ENCODE measurements around the gene GPC6.

Gene GPC6

GRCh38 chr13:94324767-94325540 is 1098.3 kb downstream of the GPC6 start:
- Histone ChIP-seq H3K27ac (ENCODE audit: low read depth, low read length) (peak overlapping the region; percentile 78), H3K4me2 (ENCODE audit: low read length) (no peak overlapping the region), H3K36me3 (ENCODE audit: control insufficient read depth in 1 of 2, insufficient read depth in 2 of 2, low read length in 2 of 2) (no peaks in the 10 kb centered on the region), H3K14ac (ENCODE audit: low read length) (peak overlapping the region; percentile 88), H2AK5ac (ENCODE audit: low read length) (no peak overlapping the region), H3K4ac (ENCODE audit: low read depth, low read length) (peak overlapping the region; percentile 57), H2BK120ac (ENCODE audit: insufficient read depth, low read length, poor library complexity) (peak overlapping the region; percentile 93), H2AFZ (ENCODE audit: insufficient read depth, low read length, poor library complexity) (no peak overlapping the region), H3K9ac (ENCODE audit: low read length) (no peak overlapping the region), H4K12ac (ENCODE audit: low read depth, low read length) (no peak overlapping the region), H3K27me3 (ENCODE audit: insufficient read depth, low read length) (no peaks in the 10 kb centered on the region), H3K4me3 (ENCODE audit: low read depth, low read length) (no peak overlapping the region), H3K79me2 (ENCODE audit: control insufficient read depth, insufficient read depth, low read length, poor library complexity) (peaks cover 3% of the 10 kb centered on the region), H4K8ac (ENCODE audit: low read depth, low read length) (peak overlapping the region; percentile 88), H2BK12ac (ENCODE audit: low read length) (peak overlapping the region; percentile 70), H3K79me1 (ENCODE audit: low read length) (peaks cover 29% of the 10 kb centered on the region), H4K91ac (ENCODE audit: low read depth, low read length) (peak overlapping the region; percentile 93), H3K18ac (ENCODE audit: low read length) (no peak overlapping the region), H3K23ac (ENCODE audit: low read length) (no peak overlapping the region), H3K9me3 (ENCODE audit: insufficient read depth, low read depth, low read length) (no peaks in the 10 kb centered on the region), H3K4me1 (ENCODE audit: control insufficient read depth in 1 of 2, insufficient read depth in 2 of 2, low read length in 2 of 2) (peaks cover 25 to 29% of the 10 kb centered on the region in 2 experiments), H2BK5ac (ENCODE audit: low read depth, low read length, poor library complexity) (peak overlapping the region; percentile 85)
- no peak for DNase-seq
- no CpG with 5 or more reads among the region's 14 CpGs for WGBS (ENCODE audit: extremely low coverage, insufficient coverage, insufficient read length)

- H3K79me1 ChIP-seq (ENCODE audit: low read length), result peaks cover 29% of the 10 kb centered on the region
- H3K27me3 ChIP-seq (ENCODE audit: insufficient read depth, low read length), result no peaks in the 10 kb centered on the region
- H2AK5ac ChIP-seq (ENCODE audit: low read length), result no peak overlapping the region
- no peak overlapping the region for H3K4ac ChIP-seq (ENCODE audit: low read depth, low read length)
- WGBS (ENCODE audit: extremely low coverage, insufficient coverage, insufficient read length), result no CpG with 5 or more reads among the region's 6 CpGs
- no peak overlapping the region for H4K8ac ChIP-seq (ENCODE audit: low read depth, low read length)
- peak overlapping the region; percentile 12 for H3K27ac ChIP-seq (ENCODE audit: low read depth, low read length)
- peak; percentile 12 to 28 for DNase-seq
- no peak overlapping the region for H2BK120ac ChIP-seq (ENCODE audit: insufficient read depth, low read length, poor library complexity)
- no peak overlapping the region for H4K12ac ChIP-seq (ENCODE audit: low read depth, low read length)
- H3K4me2 ChIP-seq (ENCODE audit: low read length), result no peak overlapping the region
- H3K4me1 ChIP-seq (ENCODE audit: control insufficient read depth in 1 of 2, insufficient read depth in 2 of 2, low read length in 2 of 2), result peaks cover 25 to 29% of the 10 kb centered on the region in 2 experiments
- no peak overlapping the region for H3K4me3 ChIP-seq (ENCODE audit: low read depth, low read length)
- H3K9me3 ChIP-seq (ENCODE audit: insufficient read depth, low read depth, low read length), result no peaks in the 10 kb centered on the region
- no peak overlapping the region for H3K9ac ChIP-seq (ENCODE audit: low read length)
- H3K36me3 ChIP-seq (ENCODE audit: control insufficient read depth in 1 of 2, insufficient read depth in 2 of 2, low read length in 2 of 2), result no peaks in the 10 kb centered on the region
- peak overlapping the region; percentile 10 for H4K91ac ChIP-seq (ENCODE audit: low read depth, low read length)
- no peak overlapping the region for H2BK12ac ChIP-seq (ENCODE audit: low read length)
- peaks cover 3% of the 10 kb centered on the region for H3K79me2 ChIP-seq (ENCODE audit: control insufficient read depth, insufficient read depth, low read length, poor library complexity)
- H2AFZ ChIP-seq (ENCODE audit: insufficient read depth, low read length, poor library complexity), result no peak overlapping the region
- H2BK5ac ChIP-seq (ENCODE audit: low read depth, low read length, poor library complexity), result no peak overlapping the region
- H3K23ac ChIP-seq (ENCODE audit: low read length), result no peak overlapping the region
- no peak overlapping the region for H3K18ac ChIP-seq (ENCODE audit: low read length)
- no peak overlapping the region for H3K14ac ChIP-seq (ENCODE audit: low read length)
These were observed 1099.0 kb downstream of the GPC6 start for GRCh38 chr13:94325650-94326049.

GRCh38 chr13:94327318-94327717 is 1100.7 kb downstream of the GPC6 start:
- no peak overlapping the region for H2AK5ac ChIP-seq (ENCODE audit: low read length)
- H2BK12ac ChIP-seq (ENCODE audit: low read length), result no peak overlapping the region
- H3K27me3 ChIP-seq (ENCODE audit: insufficient read depth, low read length), result no peaks in the 10 kb centered on the region
- H3K4ac ChIP-seq (ENCODE audit: low read depth, low read length), result no peak overlapping the region
- H4K91ac ChIP-seq (ENCODE audit: low read depth, low read length), result peak overlapping the region; percentile 55
- no peaks in the 10 kb centered on the region for H3K36me3 ChIP-seq (ENCODE audit: control insufficient read depth in 1 of 2, insufficient read depth in 2 of 2, low read length in 2 of 2)
- H3K27ac ChIP-seq (ENCODE audit: low read depth, low read length), result peak overlapping the region; percentile 57
- peaks cover 25 to 29% of the 10 kb centered on the region in 2 experiments for H3K4me1 ChIP-seq (ENCODE audit: control insufficient read depth in 1 of 2, insufficient read depth in 2 of 2, low read length in 2 of 2)
- H2AFZ ChIP-seq (ENCODE audit: insufficient read depth, low read length, poor library complexity), result no peak overlapping the region
- no peak overlapping the region for H4K12ac ChIP-seq (ENCODE audit: low read depth, low read length)
- peaks cover 29% of the 10 kb centered on the region for H3K79me1 ChIP-seq (ENCODE audit: low read length)
- H3K79me2 ChIP-seq (ENCODE audit: control insufficient read depth, insufficient read depth, low read length, poor library complexity), result peaks cover 3% of the 10 kb centered on the region
- H2BK5ac ChIP-seq (ENCODE audit: low read depth, low read length, poor library complexity), result peak overlapping the region; percentile 34
- H3K9me3 ChIP-seq (ENCODE audit: insufficient read depth, low read depth, low read length), result no peaks in the 10 kb centered on the region
- WGBS (ENCODE audit: extremely low coverage, insufficient coverage, insufficient read length), result no CpG with 5 or more reads among the region's 6 CpGs
- no peak overlapping the region for H3K14ac ChIP-seq (ENCODE audit: low read length)
- H3K4me3 ChIP-seq (ENCODE audit: low read depth, low read length), result no peak overlapping the region
- peak overlapping the region; percentile 22 for H4K8ac ChIP-seq (ENCODE audit: low read depth, low read length)
- DNase-seq, result peak in 1 of 2 donors; percentile 11
- no peak overlapping the region for H3K4me2 ChIP-seq (ENCODE audit: low read length)
- peak overlapping the region; percentile 41 for H2BK120ac ChIP-seq (ENCODE audit: insufficient read depth, low read length, poor library complexity)
- no peak overlapping the region for H3K23ac ChIP-seq (ENCODE audit: low read length)
- no peak overlapping the region for H3K9ac ChIP-seq (ENCODE audit: low read length)
- no peak overlapping the region for H3K18ac ChIP-seq (ENCODE audit: low read length)

GRCh38 chr13:94328381-94329041 is 1101.9 kb downstream of the GPC6 start:
- Histone ChIP-seq H3K79me2 (ENCODE audit: control insufficient read depth, insufficient read depth, low read length, poor library complexity) (peaks cover 3% of the 10 kb centered on the region), H3K4me2 (ENCODE audit: low read length) (no peak overlapping the region), H3K23ac (ENCODE audit: low read length) (no peak overlapping the region), H3K18ac (ENCODE audit: low read length) (peak overlapping the region; percentile 32), H3K4me1 (ENCODE audit: control insufficient read depth in 1 of 2, insufficient read depth in 2 of 2, low read length in 2 of 2) (peaks cover 20 to 23% of the 10 kb centered on the region in 2 experiments), H2BK12ac (ENCODE audit: low read length) (peak overlapping the region; percentile 89), H4K12ac (ENCODE audit: low read depth, low read length) (no peak overlapping the region), H2AFZ (ENCODE audit: insufficient read depth, low read length, poor library complexity) (no peak overlapping the region), H2BK5ac (ENCODE audit: low read depth, low read length, poor library complexity) (peak overlapping the region; percentile 66), H3K14ac (ENCODE audit: low read length) (peak overlapping the region; percentile 70), H3K79me1 (ENCODE audit: low read length) (peaks cover 27% of the 10 kb centered on the region), H3K27ac (ENCODE audit: low read depth, low read length) (no peak overlapping the region), H2BK120ac (ENCODE audit: insufficient read depth, low read length, poor library complexity) (peak overlapping the region; percentile 81), H3K27me3 (ENCODE audit: insufficient read depth, low read length) (no peaks in the 10 kb centered on the region), H3K9me3 (ENCODE audit: insufficient read depth, low read depth, low read length) (no peaks in the 10 kb centered on the region), H3K4ac (ENCODE audit: low read depth, low read length) (peak overlapping the region; percentile 33), H3K4me3 (ENCODE audit: low read depth, low read length) (no peak overlapping the region), H4K8ac (ENCODE audit: low read depth, low read length) (peak overlapping the region; percentile 55), H4K91ac (ENCODE audit: low read depth, low read length) (peak overlapping the region; percentile 88), H3K9ac (ENCODE audit: low read length) (no peak overlapping the region), H2AK5ac (ENCODE audit: low read length) (peak overlapping the region; percentile 87), H3K36me3 (ENCODE audit: control insufficient read depth in 1 of 2, insufficient read depth in 2 of 2, low read length in 2 of 2) (no peaks in the 10 kb centered on the region)
- no CpG with 5 or more reads among the region's 13 CpGs for WGBS (ENCODE audit: extremely low coverage, insufficient coverage, insufficient read length)
- DNase-seq, result no peak
